DOHH2 (cell line): ENCODE results near the gene FLT3.

Source experiments
- CTCF ChIP-seq: fragments of 200-600 bp; sonication (generic); IDR thresholded peaks from one replicate; pipeline ENCODE4 v1.5.1; 2014; ENCODE audit warnings: antibody characterized with exemption, mild to moderate bottlenecking, low read depth, low read length; ENCODE audit not compliant: poor library complexity, severe bottlenecking
- EZH2phosphoT487 ChIP-seq: fragments of 200-600 bp; sonication (generic); IDR thresholded peaks from 2 replicates; pipeline ENCODE4 v1.6.1; 2017; ENCODE audit warnings: borderline replicate concordance, mild to moderate bottlenecking, antibody characterized with exemption, low read length, moderate library complexity, mixed read lengths

- TF ChIP-seq CTCF, result no peak
- no peak for TF ChIP-seq EZH2phosphoT487
Observed at GRCh38 chr13:27955014-27955591, 145.3 kb downstream of the FLT3 start.
